CD14-positive monocyte (primary cell): Measurements from ENCODE around the gene ASCC1. TPM values are rescaled to one million over a fixed set of nuclear protein-coding genes. Genes with fewer than 3 reads are reported as not detected.
A peak's percentile ranks its signal among the peaks of the same experiment; 100 is the strongest.

Source experiments
- DNase-seq, 3 donors: peaks; one replicate each; pipeline ENCODE4 v3.0.0-alpha.2; 2011 to 2022
- H2AFZ ChIP-seq: 2 replicates; pipeline ENCODE4 v1.6.0; 2012; ENCODE audit warnings: mild to moderate bottlenecking, low read depth, low read length, inconsistent platforms; ENCODE audit not compliant: insufficient read depth, poor library complexity, severe bottlenecking
- H3K27ac ChIP-seq, 2 donors: 1 replicate in 1 of 2; 2 replicates in 1 of 2; pipeline ENCODE4 v1.5.1; 2012 to 2013; ENCODE audit warnings: low read length in 2 of 2, control low read depth in 1 of 2, inconsistent platforms in 1 of 2, low read depth in 1 of 2, mild to moderate bottlenecking in 1 of 2
- H3K27me3 ChIP-seq, 2 donors: one replicate each; pipeline versions ENCODE4 v1.6.0 to v1.6.1; 2011 to 2013; ENCODE audit warnings: low read length in 2 of 2; ENCODE audit not compliant: control insufficient read depth in 2 of 2, insufficient read depth in 2 of 2
- H3K36me3 ChIP-seq, 2 donors: replicated peaks in 1 of 2; 1 replicate in 1 of 2; 2 replicates in 1 of 2; pipeline versions ENCODE4 v1.5.1 to v1.6.1; 2012 to 2013; ENCODE audit warnings: low read length in 2 of 2, control low read depth in 1 of 2, inconsistent platforms in 1 of 2, mild to moderate bottlenecking in 1 of 2; ENCODE audit not compliant: insufficient read depth in 2 of 2, control insufficient read depth in 1 of 2
- H3K4me1 ChIP-seq, 2 donors: 1 replicate in 1 of 2; 2 replicates in 1 of 2; pipeline versions ENCODE4 v1.5.1 to v1.6.1; 2012 to 2013; ENCODE audit warnings: low read length in 2 of 2, control low read depth in 1 of 2, inconsistent platforms in 1 of 2, mild to moderate bottlenecking in 1 of 2, moderate library complexity in 1 of 2; ENCODE audit not compliant: insufficient read depth in 2 of 2, control insufficient read depth in 1 of 2
- H3K4me2 ChIP-seq: replicated peaks from 2 replicates; pipeline ENCODE3; 2012; ENCODE audit warnings: low read length, moderate library complexity, mild to moderate bottlenecking; ENCODE audit not compliant: poor library complexity, severe bottlenecking; ENCODE audit errors: extremely low read depth
- H3K4me3 ChIP-seq, 3 experiments: fragments of 200-600 bp in 1 of 3; sonication (generic) in 1 of 3; replicated peaks in 1 of 3; 1 replicate in 2 of 3; 2 replicates in 1 of 3; pipeline ENCODE4 v1.5.1; 2011 to 2013; ENCODE audit warnings: low read length in 3 of 3, mild to moderate bottlenecking in 3 of 3, control low read depth in 2 of 3, low read depth in 2 of 3, inconsistent platforms in 1 of 3, moderate library complexity in 1 of 3
- H3K79me2 ChIP-seq: 2 replicates; pipeline ENCODE4 v1.6.0; 2012; ENCODE audit warnings: mild to moderate bottlenecking, control low read depth, inconsistent platforms, low read length, moderate library complexity; ENCODE audit not compliant: insufficient read depth
- H3K9ac ChIP-seq: 2 replicates; pipeline ENCODE4 v1.6.0; 2017; ENCODE audit warnings: low read length, mild to moderate bottlenecking; ENCODE audit not compliant: insufficient read depth, poor library complexity, severe bottlenecking
- H3K9me3 ChIP-seq, 2 donors: replicated peaks in 1 of 2; 1 replicate in 1 of 2; 2 replicates in 1 of 2; pipeline versions ENCODE4 v1.5.1 to v1.6.1; 2012 to 2013; ENCODE audit warnings: low read length in 2 of 2, control low read depth in 1 of 2; ENCODE audit not compliant: control insufficient read depth in 1 of 2, insufficient read depth in 1 of 2
- H4K20me1 ChIP-seq: 2 replicates; pipeline ENCODE4 v1.6.0; 2012; ENCODE audit warnings: mild to moderate bottlenecking, low read length, control low read depth, moderate library complexity; ENCODE audit not compliant: insufficient read depth
- H3K27ac Mint-ChIP-seq, 7 donors: one replicate each; pipeline ENCODE4 v1.8.0; 2020; ENCODE audit warnings: mild to moderate bottlenecking in 7 of 7, mixed read lengths in 7 of 7, moderate library complexity in 6 of 7, inconsistent platforms in 2 of 7
- H3K27me3 Mint-ChIP-seq, 3 donors: one replicate each; pipeline ENCODE4 v1.8.0; 2021 to 2022; ENCODE audit warnings: low read depth in 3 of 3, mild to moderate bottlenecking in 3 of 3, mixed read lengths in 3 of 3, moderate library complexity in 3 of 3, inconsistent platforms in 1 of 3
- H3K36me3 Mint-ChIP-seq, 2 donors: one replicate each; pipeline ENCODE4 v1.8.0; 2020; ENCODE audit warnings: mixed read lengths in 2 of 2, inconsistent platforms in 1 of 2, mild to moderate bottlenecking in 1 of 2
- H3K4me1 Mint-ChIP-seq: one replicate; pipeline ENCODE4 v1.8.0; 2020; ENCODE audit warnings: mild to moderate bottlenecking, mixed read lengths
- H3K4me3 Mint-ChIP-seq, 2 donors: one replicate each; pipeline ENCODE4 v1.8.0; 2020; ENCODE audit warnings: mild to moderate bottlenecking in 2 of 2, mixed read lengths in 2 of 2, moderate library complexity in 1 of 2
- H3K9me3 Mint-ChIP-seq, 7 donors: one replicate each; pipeline ENCODE4 v1.8.0; 2020 to 2022; ENCODE audit warnings: mixed read lengths in 7 of 7, mild to moderate bottlenecking in 6 of 7, moderate library complexity in 6 of 7, inconsistent platforms in 2 of 7
- WGBS: methylation state at CpG from one replicate; pipeline ENCODE4 v1.1.5; 2013; ENCODE audit warnings: missing lambda C conversion rate; ENCODE audit not compliant: insufficient coverage; 5-methylcytosine and 5-hydroxymethylcytosine counted together
- intact Hi-C, 2 donors: fragments of 100-400 bp; cut with micrococcal nuclease; formaldehyde crosslinking; loops; one replicate each; pipeline versions ENCODE4 v1.15.0 to v1.15.1; 2023
- polyA plus RNA-seq, 3 donors: library from polyadenylated mRNA; depleted of rRNA in 1 of 3; unstranded in 2 of 3; stranded (reverse) in 1 of 3; fragments of 300-500 nt in 2 of 3; fragments of >200 nt in 1 of 3; fragmentation: Illumina TruSeq in 2 of 3; gene quantifications; 1 replicate in 2 of 3; 2 replicates in 1 of 3; pipeline ENCODE4 v1.2.3, GENCODE V29; 2012 to 2021
- small RNA-seq: library from RNA; depleted of rRNA; stranded (forward); fragments of <200 nt; gene quantifications from one replicate; pipeline ENCODE3, GENCODE V24; 2012; ENCODE audit warnings: low read depth; ENCODE audit not compliant: insufficient read length
- TF ChIP-seq, protein P1 (sequence below): fragments of 200-600 bp; IDR thresholded peaks from one replicate; pipeline ENCODE4 v1.8.0; 2022; ENCODE audit warnings: antibody characterized with exemption, mild to moderate bottlenecking

The ASCC1 gene
- polyA plus RNA-seq, 3 donors = 8.2 to 20.9 (median 17.9) TPM

DNA sequence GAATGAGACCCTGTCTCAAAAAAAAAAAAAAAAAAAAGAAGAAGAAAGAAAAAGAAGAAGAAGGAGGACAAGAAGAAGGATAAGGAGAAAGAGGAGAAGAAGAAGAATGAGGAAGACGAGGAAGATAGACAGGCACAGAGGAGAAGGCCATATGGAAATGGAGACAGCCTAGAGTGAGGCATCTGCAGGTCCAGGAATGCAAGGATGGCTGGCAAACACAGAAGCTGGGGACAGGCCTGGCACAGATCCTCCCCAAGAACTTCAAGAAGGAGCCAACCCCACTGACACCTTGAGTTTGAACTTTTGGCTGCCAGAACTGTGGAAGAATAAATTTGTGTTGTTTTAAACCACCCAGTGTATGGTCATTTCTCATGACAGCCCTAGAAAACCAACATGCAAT is 166.6 kb downstream of the ASCC1 start:
- Histone ChIP-seq H3K9me3 (peaks cover 5 to 6% of the 10 kb centered on the region in 2 donors), H4K20me1 (no peaks in the 10 kb centered on the region), H3K27ac (no peak overlapping the region), H3K79me2 (no peaks in the 10 kb centered on the region), H2AFZ (no peak overlapping the region), H3K27me3 (no peaks in the 10 kb centered on the region), H3K4me2 (no peak overlapping the region), H3K9ac (no peak overlapping the region), H3K4me3 (no peak overlapping the region), H3K36me3 (no peaks in the 10 kb centered on the region), H3K4me1 (no peaks in the 10 kb centered on the region)
- Mint-ChIP-seq H3K27me3 (peaks cover 2 to 7% (median 4%) of the 10 kb centered on the region in 3 donors), H3K27ac (no peak overlapping the region), H3K4me1 (no peaks in the 10 kb centered on the region), H3K4me3 (no peak overlapping the region), H3K9me3 (peaks cover 0 to 13% (median 9%) of the 10 kb centered on the region in 7 donors), H3K36me3 (no peaks in the 10 kb centered on the region)
- intact Hi-C loops = no loop called here
- no peak for DNase-seq
- WGBS = 100% methylated on average over 1 of the region's 1 CpG
- TF ChIP-seq, protein P1, sequence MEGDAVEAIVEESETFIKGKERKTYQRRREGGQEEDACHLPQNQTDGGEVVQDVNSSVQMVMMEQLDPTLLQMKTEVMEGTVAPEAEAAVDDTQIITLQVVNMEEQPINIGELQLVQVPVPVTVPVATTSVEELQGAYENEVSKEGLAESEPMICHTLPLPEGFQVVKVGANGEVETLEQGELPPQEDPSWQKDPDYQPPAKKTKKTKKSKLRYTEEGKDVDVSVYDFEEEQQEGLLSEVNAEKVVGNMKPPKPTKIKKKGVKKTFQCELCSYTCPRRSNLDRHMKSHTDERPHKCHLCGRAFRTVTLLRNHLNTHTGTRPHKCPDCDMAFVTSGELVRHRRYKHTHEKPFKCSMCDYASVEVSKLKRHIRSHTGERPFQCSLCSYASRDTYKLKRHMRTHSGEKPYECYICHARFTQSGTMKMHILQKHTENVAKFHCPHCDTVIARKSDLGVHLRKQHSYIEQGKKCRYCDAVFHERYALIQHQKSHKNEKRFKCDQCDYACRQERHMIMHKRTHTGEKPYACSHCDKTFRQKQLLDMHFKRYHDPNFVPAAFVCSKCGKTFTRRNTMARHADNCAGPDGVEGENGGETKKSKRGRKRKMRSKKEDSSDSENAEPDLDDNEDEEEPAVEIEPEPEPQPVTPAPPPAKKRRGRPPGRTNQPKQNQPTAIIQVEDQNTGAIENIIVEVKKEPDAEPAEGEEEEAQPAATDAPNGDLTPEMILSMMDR = no peak

DNA sequence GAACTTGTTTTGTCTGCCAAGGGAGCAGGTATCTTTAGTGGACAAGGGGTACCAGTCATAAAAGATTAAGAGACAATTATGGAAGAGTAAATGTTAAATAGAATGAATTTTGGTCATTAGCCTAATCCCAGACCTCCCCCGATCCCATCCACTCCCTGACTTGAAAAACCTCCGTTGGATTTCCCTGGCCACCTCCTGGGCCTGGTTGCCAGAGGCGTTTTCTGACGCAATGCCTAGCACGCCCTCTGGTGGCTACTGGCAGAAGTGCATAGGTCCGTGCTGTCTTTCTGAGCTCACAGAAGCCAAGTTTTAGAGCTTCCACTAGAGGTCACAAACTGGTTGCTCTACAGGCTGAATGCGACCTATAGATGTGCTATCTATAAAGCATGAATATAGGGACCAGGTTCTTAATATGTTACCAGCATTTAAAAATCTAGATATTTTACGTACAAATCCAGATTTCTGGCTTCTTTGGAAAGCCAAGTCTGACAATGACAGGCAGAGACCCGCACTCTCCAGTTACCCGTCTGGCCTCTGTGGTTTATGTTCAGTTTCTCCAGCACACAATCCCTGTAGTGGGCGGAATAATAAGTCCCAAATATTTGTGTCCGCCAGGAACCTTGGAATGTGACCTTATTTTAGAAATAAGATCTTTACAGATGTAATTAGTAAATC is 167.5 kb downstream of the ASCC1 start:
- Histone ChIP-seq H3K4me3 (no peak overlapping the region), H3K4me1 (no peaks in the 10 kb centered on the region), H3K9me3 (peaks cover 5 to 6% of the 10 kb centered on the region in 2 donors), H4K20me1 (no peaks in the 10 kb centered on the region), H3K27ac (no peak overlapping the region), H3K79me2 (no peaks in the 10 kb centered on the region), H3K36me3 (no peaks in the 10 kb centered on the region), H3K27me3 (no peaks in the 10 kb centered on the region), H3K4me2 (no peak overlapping the region), H2AFZ (no peak overlapping the region), H3K9ac (no peak overlapping the region)
- H3K4me3 Mint-ChIP-seq = no peak overlapping the region
- intact Hi-C loops = no loop called here
- H3K9me3 Mint-ChIP-seq = peaks cover 0 to 13% (median 9%) of the 10 kb centered on the region in 7 donors
- peak overlapping the region in 1 of 7 donors; percentile 12 for H3K27ac Mint-ChIP-seq
- H3K27me3 Mint-ChIP-seq = peaks cover 2 to 7% (median 4%) of the 10 kb centered on the region in 3 donors
- peaks cover 1% of the 10 kb centered on the region for H3K4me1 Mint-ChIP-seq
- DNase-seq = peak; percentile 75 to 85 (median 78)
- TF ChIP-seq, protein P1 = peak; percentile 99
- 17% methylated on average over 6 of the region's 12 CpGs for WGBS
- H3K36me3 Mint-ChIP-seq = no peaks in the 10 kb centered on the region

Small RNA genes within 50 kb of the gene (small RNA-seq; reads per million reads assigned to genes)
- gene RF00019 = not detected
- gene RF00340 = not detected

Other genes with a start within 250 kb of the ASCC1 start
- 1 to 10 TPM in 1 of 3 donors, under 1 TPM in 2; 0.20 to 1.6 (median 0.45) TPM for gene SPOCK2, start 127.7 kb downstream of the ASCC1 start, polyA plus RNA-seq
- 100 to 1,000 TPM in 2 of 3 donors, 10 to 100 TPM in 1; 65.5 to 167 (median 148) TPM for gene ANAPC16, start 264 bp downstream of the ASCC1 start, polyA plus RNA-seq
- gene DDIT4, start 57.6 kb upstream of the ASCC1 start, polyA plus RNA-seq = 100 to 1,000 TPM in 1 of 3 donors, 10 to 100 TPM in 2; 26.1 to 611 (median 45.8) TPM
- gene DNAJB12, start 138.6 kb upstream of the ASCC1 start, polyA plus RNA-seq = 10 to 100 TPM; 26.5 to 42.5 (median 37.9) TPM